Uterus (tissue), 2 donors: Measurements from ENCODE around the gene APPL2.

Experiments
- CTCF ChIP-seq, 4 experiments: fragments of 200-600 bp in 2 of 4; fragments of 450-650 bp in 2 of 4; sonication (generic) in 2 of 4; IDR thresholded peaks; one replicate each; pipeline ENCODE4 v1.5.1; 2016 to 2019; ENCODE audit warnings: antibody characterized with exemption in 4 of 4, mild to moderate bottlenecking in 2 of 4, moderate library complexity in 1 of 4
- POLR2A ChIP-seq, 2 donors: fragments of 450-650 bp; IDR thresholded peaks; one replicate each; pipeline ENCODE4 v1.6.1; 2016; ENCODE audit warnings: antibody characterized with exemption in 2 of 2, mild to moderate bottlenecking in 1 of 2, moderate library complexity in 1 of 2

GRCh38 chr12:105256011-105256410 lies 20.0 kb upstream of the APPL2 start:
- no peak for TF ChIP-seq CTCF (IDR thresholded peaks at IDR 0.05)
- TF ChIP-seq POLR2A (IDR thresholded peaks at IDR 0.05) = no peak
